MM.1S (cell line): ENCODE measurements around the gene ZNF521.

ENCODE experiments used
- CTCF ChIP-seq: fragments of 300-600 bp; sonication (generic); IDR thresholded peaks from 2 replicates; pipeline ENCODE4 v1.5.1; 2016; ENCODE audit warnings: antibody characterized with exemption, low read length, mixed read lengths
- EZH2 ChIP-seq: fragments of 300-600 bp; sonication (generic); optimal IDR thresholded peaks from 2 replicates; pipeline ENCODE3; 2017; ENCODE audit warnings: low read depth, mild to moderate bottlenecking, antibody characterized with exemption, low read length, mixed read lengths

- TF ChIP-seq CTCF: no peak
- no peak for TF ChIP-seq EZH2
Measured at GRCh38 chr18:25133879-25134278, 218.1 kb downstream of the ZNF521 start.
